Brain microvascular endothelial cell (primary cell): ENCODE data around the gene SERP2.

Experiments used
- DNase-seq: peaks from one replicate; pipeline ENCODE4 v3.0.0-alpha.2; 2020
- H3K27ac ChIP-seq: fragments of 250-450 bp; sonication (Bioruptor Pico); 2 replicates; pipeline ENCODE4 v1.5.1; 2020; ENCODE audit warnings: mild to moderate bottlenecking, moderate library complexity
- H3K27me3 ChIP-seq: fragments of 250-450 bp; sonication (Bioruptor Pico); replicated peaks from 2 replicates; pipeline ENCODE4 v1.5.1; 2020; ENCODE audit warnings: mild to moderate bottlenecking
- H3K36me3 ChIP-seq: fragments of 250-450 bp; sonication (Bioruptor Pico); replicated peaks from 2 replicates; pipeline ENCODE4 v1.5.1; 2020; ENCODE audit warnings: mild to moderate bottlenecking
- H3K4me3 ChIP-seq: 2 replicates; pipeline ENCODE4 v1.5.1; 2011; ENCODE audit warnings: low read depth, mild to moderate bottlenecking, control low read depth, low read length, moderate library complexity
- in situ Hi-C: cut with HindIII; loops from 2 replicates; pipeline ENCODE4 v1.10.0; 2017; ENCODE audit warnings: low sequenced_read_pairs, low pct_ligation_motif_present
- TF ChIP-seq, protein P1 (sequence below): IDR thresholded peaks from 2 replicates; pipeline ENCODE4 v1.5.1; 2011; ENCODE audit warnings: low read depth, mild to moderate bottlenecking, moderate library complexity, low read length, control low read depth, inconsistent platforms; ENCODE audit errors: missing control alignments

Gene SERP2

DNA sequence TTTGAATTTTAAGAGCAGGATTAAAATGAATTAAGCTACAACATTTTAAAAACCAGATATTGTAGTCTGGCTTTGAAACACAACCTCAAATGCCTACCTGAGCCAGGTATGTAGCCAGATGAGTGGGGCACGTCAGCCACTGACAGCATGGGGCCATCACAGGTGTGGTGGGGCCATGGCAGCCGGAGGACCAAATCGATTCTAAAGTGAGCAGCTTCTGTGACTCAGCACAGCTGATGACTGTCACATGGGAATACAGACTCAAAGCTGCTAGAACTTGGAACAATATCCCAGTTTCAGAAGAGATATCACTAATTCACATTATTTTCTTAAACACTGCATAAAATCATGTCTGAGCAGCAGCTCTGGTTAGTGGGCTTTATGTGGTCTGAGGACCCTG lies 52.8 kb downstream of the SERP2 start:
- in situ Hi-C loops, result no loop called here
- DNase-seq, result no peak
- Histone ChIP-seq H3K27ac (no peak overlapping the region), H3K36me3 (no peaks in the 10 kb centered on the region), H3K4me3 (no peak overlapping the region), H3K27me3 (no peaks in the 10 kb centered on the region)
- TF ChIP-seq, protein P1, sequence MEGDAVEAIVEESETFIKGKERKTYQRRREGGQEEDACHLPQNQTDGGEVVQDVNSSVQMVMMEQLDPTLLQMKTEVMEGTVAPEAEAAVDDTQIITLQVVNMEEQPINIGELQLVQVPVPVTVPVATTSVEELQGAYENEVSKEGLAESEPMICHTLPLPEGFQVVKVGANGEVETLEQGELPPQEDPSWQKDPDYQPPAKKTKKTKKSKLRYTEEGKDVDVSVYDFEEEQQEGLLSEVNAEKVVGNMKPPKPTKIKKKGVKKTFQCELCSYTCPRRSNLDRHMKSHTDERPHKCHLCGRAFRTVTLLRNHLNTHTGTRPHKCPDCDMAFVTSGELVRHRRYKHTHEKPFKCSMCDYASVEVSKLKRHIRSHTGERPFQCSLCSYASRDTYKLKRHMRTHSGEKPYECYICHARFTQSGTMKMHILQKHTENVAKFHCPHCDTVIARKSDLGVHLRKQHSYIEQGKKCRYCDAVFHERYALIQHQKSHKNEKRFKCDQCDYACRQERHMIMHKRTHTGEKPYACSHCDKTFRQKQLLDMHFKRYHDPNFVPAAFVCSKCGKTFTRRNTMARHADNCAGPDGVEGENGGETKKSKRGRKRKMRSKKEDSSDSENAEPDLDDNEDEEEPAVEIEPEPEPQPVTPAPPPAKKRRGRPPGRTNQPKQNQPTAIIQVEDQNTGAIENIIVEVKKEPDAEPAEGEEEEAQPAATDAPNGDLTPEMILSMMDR, result no peak

DNA sequence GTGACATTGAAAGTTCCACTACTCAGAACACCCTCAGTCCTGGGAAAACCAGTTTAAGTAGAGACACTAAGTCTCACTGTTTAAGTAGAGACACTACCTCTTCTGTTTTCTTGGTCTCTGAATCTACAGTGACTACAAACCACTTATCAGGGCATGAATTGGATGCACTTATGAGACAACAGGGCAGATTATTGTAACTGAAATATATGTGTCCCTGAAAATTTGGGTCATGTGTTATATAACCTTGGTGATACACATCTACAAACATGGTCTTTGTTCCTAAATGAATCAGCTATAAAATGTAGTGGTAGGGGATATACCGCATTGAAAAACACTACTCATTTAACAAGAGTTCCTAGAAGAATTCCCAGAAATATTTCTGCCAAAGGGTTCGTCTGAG lies 55.7 kb downstream of the SERP2 start:
- no peak for DNase-seq
- peaks cover 15% of the 10 kb centered on the region for H3K36me3 ChIP-seq
- in situ Hi-C loops, result no loop called here
- TF ChIP-seq, protein P1, result no peak
- no peaks in the 10 kb centered on the region for H3K27me3 ChIP-seq
- H3K27ac ChIP-seq, result no peak overlapping the region
- H3K4me3 ChIP-seq, result no peak overlapping the region

DNA sequence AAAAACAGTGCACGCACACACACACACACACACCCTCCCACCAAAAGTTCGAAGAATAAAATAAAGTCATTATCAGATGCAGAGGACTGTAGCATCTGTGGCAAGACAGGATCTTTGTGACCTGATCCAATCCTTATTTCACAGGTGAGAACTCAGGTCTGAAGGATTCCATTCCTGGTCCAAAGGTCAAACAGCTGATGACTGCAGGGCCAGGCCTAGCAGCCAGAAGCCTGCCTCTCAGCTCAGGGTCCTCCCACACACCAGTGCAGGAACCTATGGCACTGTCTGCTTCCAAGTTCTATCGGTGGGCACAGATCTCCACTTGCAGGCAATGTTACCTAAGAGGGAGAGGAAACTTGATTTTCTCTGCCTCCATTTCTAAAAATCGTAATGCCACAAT lies 57.5 kb downstream of the SERP2 start:
- TF ChIP-seq, protein P1, result no peak
- Histone ChIP-seq H3K27me3 (no peaks in the 10 kb centered on the region), H3K27ac (no peak overlapping the region), H3K4me3 (no peak overlapping the region), H3K36me3 (peaks cover 17% of the 10 kb centered on the region)
- DNase-seq, result no peak
- in situ Hi-C loops, result no loop called here

DNA sequence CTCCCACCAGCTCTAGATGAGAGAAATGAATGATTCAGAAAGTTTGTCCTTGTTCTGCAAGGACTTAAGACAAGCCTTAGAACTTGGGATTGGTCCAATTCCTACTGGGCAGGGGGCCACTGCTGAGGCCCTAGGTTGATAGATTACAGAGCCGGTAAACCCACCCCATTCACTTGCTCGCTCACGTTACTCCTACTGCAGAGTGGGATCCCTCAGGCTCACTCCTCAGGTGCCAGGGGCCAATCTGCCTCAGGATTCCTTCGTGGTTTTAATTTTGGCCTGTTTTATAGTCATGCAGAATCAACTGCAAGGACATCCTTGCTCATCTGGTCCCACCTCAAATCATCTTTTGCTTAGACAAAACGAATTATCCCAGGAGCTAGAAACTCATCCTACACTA lies 59.0 kb downstream of the SERP2 start:
- no peak for DNase-seq
- TF ChIP-seq, protein P1, result no peak
- Histone ChIP-seq H3K36me3 (peaks cover 17% of the 10 kb centered on the region), H3K27ac (no peak overlapping the region), H3K4me3 (no peak overlapping the region), H3K27me3 (no peaks in the 10 kb centered on the region)
- in situ Hi-C loops, result no loop called here

DNA sequence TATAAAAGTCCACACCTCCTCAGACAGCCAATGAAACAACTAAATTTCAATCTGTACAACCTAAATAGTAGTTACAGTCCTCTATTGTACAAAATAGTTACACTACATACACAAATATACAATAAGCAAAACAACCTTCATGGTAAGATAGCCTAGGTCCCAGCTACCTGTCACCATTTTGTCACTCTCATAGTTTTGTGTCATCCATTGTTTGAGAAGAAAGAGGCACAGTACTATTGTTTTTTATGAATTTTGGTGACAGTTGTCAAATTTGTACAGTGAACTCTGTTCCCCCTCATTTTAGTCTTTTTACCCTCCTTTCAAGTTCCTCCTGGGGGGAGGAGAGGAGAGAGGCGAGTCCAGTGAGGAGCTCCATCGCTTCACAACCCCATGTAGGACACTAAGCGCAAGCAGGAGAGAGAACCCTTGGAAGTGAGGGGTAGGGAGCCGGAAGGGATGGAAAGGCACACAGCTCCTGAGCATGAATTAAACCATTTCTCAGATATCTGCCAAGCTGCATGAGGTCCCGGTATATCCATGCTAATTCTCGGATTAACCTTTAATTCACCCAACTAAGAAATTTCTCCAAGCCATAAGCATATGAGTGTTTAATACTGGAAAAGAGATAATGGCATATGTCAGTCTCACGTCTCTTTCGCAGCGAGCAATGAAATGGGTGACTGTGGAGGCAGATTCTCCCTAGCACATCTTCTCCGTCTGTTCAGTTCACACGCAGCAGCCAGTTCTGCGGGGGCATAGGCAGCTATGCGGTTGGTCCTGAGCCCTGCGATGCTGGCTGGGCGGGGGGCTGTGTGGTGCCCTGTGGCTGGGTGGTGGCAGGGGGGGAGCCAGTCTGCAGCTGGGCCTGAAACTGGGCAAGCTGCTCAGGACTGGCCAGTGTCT lies 60.5 kb downstream of the SERP2 start:
- peak overlapping the region; percentile 92 for H3K27ac ChIP-seq
- TF ChIP-seq, protein P1, result no peak
- no peaks in the 10 kb centered on the region for H3K27me3 ChIP-seq
- DNase-seq, result no peak
- H3K4me3 ChIP-seq, result peak overlapping the region; percentile 84
- peaks cover 17% of the 10 kb centered on the region for H3K36me3 ChIP-seq
- in situ Hi-C loops, result no loop called here
